Astrocyte of the hippocampus (primary cell): Measurements from ENCODE around the gene THOC6.
"Not testable (repeated sequence)": the region's sequence is repeated elsewhere in the genome, so short reads cannot be mapped to it uniquely, and the experiment has no call there.

Experiments used
- DNase-seq: peaks from one replicate; pipeline ENCODE4 v3.0.0; 2011; ENCODE audit warnings: low read depth, low spot score

The THOC6 gene

GRCh38 chr16:3072148-3072547 is 48.3 kb downstream of the THOC6 start:
- DNase-seq = not testable (repeated sequence)

- not testable (repeated sequence) for DNase-seq
Observed at GRCh38 chr16:3072576-3073263, 48.9 kb downstream of the THOC6 start.

GRCh38 chr16:3073448-3073847 is 49.6 kb downstream of the THOC6 start:
- DNase-seq = no peak

GRCh38 chr16:3074860-3075522 is 51.2 kb downstream of the THOC6 start:
- DNase-seq = no peak

- no peak for DNase-seq
Observed at GRCh38 chr16:3075523-3075915, 51.7 kb downstream of the THOC6 start.

GRCh38 chr16:3075946-3076345 is 52.1 kb downstream of the THOC6 start:
- DNase-seq = not testable (repeated sequence)

- DNase-seq = no peak
Observed at GRCh38 chr16:3076577-3076976, 52.7 kb downstream of the THOC6 start.
